ENCODE measurements around the gene ABO.
"Not testable (repeated sequence)": the region's sequence is repeated elsewhere in the genome, so short reads cannot be mapped to it uniquely, and the experiment has no call there.

ABO gene

DNA sequence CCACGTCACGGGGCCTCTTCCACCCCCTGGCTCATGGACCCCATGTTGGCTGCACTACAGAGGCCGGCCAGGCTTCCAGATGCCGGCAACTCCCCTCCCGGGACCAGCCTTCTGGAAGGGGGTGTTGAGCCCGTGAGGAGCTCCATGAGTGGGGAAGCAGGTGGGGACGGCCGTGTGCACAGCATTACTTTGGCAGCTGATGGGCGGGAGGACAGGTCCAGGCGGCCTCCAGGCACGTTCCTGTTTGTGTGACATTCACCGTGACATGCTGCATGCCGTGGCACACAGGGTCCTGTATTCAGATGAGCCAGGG, 29.1 kb upstream of the ABO start:
- DNase-seq (ENCODE audit: low read depth) = no peak
- TF ChIP-seq, protein P1, sequence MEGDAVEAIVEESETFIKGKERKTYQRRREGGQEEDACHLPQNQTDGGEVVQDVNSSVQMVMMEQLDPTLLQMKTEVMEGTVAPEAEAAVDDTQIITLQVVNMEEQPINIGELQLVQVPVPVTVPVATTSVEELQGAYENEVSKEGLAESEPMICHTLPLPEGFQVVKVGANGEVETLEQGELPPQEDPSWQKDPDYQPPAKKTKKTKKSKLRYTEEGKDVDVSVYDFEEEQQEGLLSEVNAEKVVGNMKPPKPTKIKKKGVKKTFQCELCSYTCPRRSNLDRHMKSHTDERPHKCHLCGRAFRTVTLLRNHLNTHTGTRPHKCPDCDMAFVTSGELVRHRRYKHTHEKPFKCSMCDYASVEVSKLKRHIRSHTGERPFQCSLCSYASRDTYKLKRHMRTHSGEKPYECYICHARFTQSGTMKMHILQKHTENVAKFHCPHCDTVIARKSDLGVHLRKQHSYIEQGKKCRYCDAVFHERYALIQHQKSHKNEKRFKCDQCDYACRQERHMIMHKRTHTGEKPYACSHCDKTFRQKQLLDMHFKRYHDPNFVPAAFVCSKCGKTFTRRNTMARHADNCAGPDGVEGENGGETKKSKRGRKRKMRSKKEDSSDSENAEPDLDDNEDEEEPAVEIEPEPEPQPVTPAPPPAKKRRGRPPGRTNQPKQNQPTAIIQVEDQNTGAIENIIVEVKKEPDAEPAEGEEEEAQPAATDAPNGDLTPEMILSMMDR (IDR thresholded peaks at IDR 0.05; ENCODE audit: low read depth, low read length, missing control alignments) = no peak
- no peak overlapping the region for H3K4me3 ChIP-seq (ENCODE audit: low read depth, low read length)

GRCh38 chr9:133303266-133304157, 28.5 kb upstream of the ABO start:
- TF ChIP-seq, protein P1 (IDR thresholded peaks at IDR 0.05; ENCODE audit: low read depth, low read length, missing control alignments) = no peak
- no peak overlapping the region for H3K4me3 ChIP-seq (ENCODE audit: low read depth, low read length)
- no peak for DNase-seq (ENCODE audit: low read depth)

DNA sequence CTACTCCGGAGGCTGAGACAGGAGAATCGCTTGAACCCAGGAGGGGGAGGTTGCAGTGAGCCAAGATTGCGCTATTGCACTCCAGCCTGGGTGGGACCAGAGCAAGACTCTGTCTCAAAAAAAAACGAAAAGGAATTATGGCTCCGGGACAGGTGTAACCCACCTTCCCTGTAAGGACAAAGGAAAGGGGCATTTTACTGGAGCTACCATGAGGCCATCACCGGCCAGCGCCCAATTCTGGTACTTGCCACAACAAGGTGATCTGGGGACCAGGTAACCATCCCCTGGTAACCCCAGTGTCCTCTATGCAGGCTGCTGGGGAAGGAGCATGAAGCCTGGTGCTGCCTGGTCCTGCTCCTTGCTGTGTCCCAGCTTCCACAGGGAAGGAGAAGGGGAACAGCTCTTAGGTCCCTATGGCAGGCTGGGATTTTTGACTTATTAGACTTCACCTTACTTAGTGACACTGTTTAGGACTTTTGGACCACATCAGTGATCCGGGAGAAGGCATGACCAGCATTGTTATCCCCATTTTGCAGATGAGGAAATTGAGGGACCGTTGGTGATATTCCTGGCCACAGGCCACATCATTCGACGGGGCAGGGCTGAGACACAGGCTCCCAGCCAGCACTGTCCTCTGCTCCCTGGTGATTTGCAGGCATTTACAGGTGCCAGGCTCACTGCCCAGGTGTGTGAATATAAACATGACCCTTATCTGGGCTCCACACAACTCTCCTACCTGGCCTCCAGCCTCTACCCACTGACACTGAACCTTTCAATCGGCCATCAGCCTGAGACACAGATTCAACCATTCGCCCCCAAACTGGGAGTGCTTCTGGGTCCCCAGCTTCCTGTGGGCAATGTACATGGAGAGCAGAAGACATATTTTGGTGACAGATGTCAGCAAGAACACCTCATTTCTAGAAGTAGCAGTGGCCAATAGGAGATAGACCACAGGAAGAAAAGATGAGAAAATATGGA, 26.5 kb upstream of the ABO start:
- TF ChIP-seq, protein P1 (IDR thresholded peaks at IDR 0.05; ENCODE audit: low read depth, low read length, missing control alignments) = no peak
- DNase-seq (ENCODE audit: low read depth) = no peak
- no peak overlapping the region for H3K4me3 ChIP-seq (ENCODE audit: low read depth, low read length)

GRCh38 chr9:133299996-133300395, 25.0 kb upstream of the ABO start:
- not testable (repeated sequence) for DNase-seq (ENCODE audit: low read depth); H3K4me3 ChIP-seq (ENCODE audit: low read depth, low read length)

GRCh38 chr9:133294257-133294656, 19.3 kb upstream of the ABO start:
- TF ChIP-seq, protein P1 (IDR thresholded peaks at IDR 0.05; ENCODE audit: low read depth, low read length, missing control alignments) = no peak
- DNase-seq (ENCODE audit: low read depth) = no peak
- H3K4me3 ChIP-seq (ENCODE audit: low read depth, low read length) = no peak overlapping the region

DNA sequence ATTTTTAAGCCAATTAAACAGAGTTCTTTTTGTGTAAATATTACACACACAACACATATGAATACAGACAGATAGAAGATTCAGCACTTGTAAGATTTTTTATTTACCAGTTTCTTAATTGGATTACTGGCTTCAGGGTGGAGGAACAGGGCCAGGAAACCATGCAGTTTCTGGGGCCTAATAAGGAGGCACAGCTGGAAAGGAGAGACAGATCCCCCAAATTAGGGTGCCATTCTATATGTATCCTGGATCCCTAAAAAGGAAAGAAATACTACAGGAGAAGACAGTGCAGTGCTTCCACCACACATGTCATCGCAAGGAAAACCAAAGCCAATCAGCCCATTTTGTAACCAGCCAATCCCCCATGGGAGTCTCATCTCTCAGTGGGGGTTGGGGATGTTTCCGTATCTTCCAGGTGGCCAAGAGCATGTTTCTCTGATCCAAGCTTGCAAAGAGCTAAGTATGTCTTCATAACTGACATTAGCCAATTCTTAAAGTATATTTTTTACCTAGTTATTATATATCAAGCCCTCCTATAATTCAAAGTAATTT, 15.8 kb upstream of the ABO start:
- H3K4me3 ChIP-seq (ENCODE audit: low read depth, low read length) = no peak overlapping the region
- TF ChIP-seq, protein P1 (IDR thresholded peaks at IDR 0.05; ENCODE audit: low read depth, low read length, missing control alignments) = no peak
- DNase-seq (ENCODE audit: low read depth) = no peak

GRCh38 chr9:133286523-133286922, 11.5 kb upstream of the ABO start:
- H3K4me3 ChIP-seq (ENCODE audit: low read depth, low read length) = no peak overlapping the region
- no peak for DNase-seq (ENCODE audit: low read depth)
- TF ChIP-seq, protein P1 (IDR thresholded peaks at IDR 0.05; ENCODE audit: low read depth, low read length, missing control alignments) = no peak

Measured in GM12864 (cell line).